H1 (cell line): ENCODE results near the gene COL4A3.

ENCODE experiments used
- POLR2A ChIP-seq, 2 experiments: IDR thresholded peaks; 1 replicate in 1 of 2; 2 replicates in 1 of 2; pipeline ENCODE4 v1.6.1; 2011; ENCODE audit warnings: low read depth in 2 of 2, low read length in 2 of 2, mild to moderate bottlenecking in 2 of 2; ENCODE audit errors: control extremely low read depth in 1 of 2
- SIN3A ChIP-seq, 2 experiments: IDR thresholded peaks in 1 of 2; conservative IDR thresholded peaks in 1 of 2; 2 replicates each; pipeline ENCODE4 v1.6.1; 2011 to 2012; ENCODE audit warnings: low read length in 2 of 2, improper control_type of control experiment in 1 of 2, low read depth in 1 of 2, mild to moderate bottlenecking in 1 of 2
- SIRT6 ChIP-seq: IDR thresholded peaks from one replicate; pipeline ENCODE4 v1.7.1; 2012; ENCODE audit warnings: low read length, inconsistent platforms
- YY1 ChIP-seq: IDR thresholded peaks from 2 replicates; pipeline ENCODE4 v1.6.1; 2011; ENCODE audit warnings: low read depth, mild to moderate bottlenecking, low read length
- TF ChIP-seq, protein P1 (sequence below), 3 experiments: IDR thresholded peaks; 1 replicate in 2 of 3; 2 replicates in 1 of 3; pipeline versions ENCODE4 v1.5.1 to v1.6.1; 2011; ENCODE audit warnings: low read length in 3 of 3, mild to moderate bottlenecking in 3 of 3, inconsistent platforms in 2 of 3, low read depth in 1 of 3, moderate library complexity in 1 of 3; ENCODE audit not compliant: insufficient read depth in 1 of 3; ENCODE audit errors: control extremely low read depth in 1 of 3

DNA sequence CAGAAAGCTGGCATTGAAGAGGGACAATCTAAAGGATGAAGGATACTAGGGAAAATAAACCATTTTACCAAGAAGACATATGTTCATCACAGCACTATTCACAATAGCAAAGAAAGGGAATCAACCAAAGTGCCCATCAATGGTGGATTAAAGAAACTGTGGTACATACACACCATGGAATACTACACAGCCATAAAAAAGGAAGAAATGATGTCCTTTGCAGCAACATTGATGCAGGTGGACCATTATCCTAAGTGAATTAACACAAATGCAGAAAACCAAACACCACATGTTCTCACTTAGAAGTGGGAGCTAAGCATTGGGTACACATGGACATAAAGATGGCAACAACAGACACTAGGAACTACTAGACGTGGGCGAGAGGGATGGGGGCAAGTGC, 153.4 kb downstream of the COL4A3 start:
- no peak for TF ChIP-seq YY1
- no peak for TF ChIP-seq SIRT6
- TF ChIP-seq, protein P1, sequence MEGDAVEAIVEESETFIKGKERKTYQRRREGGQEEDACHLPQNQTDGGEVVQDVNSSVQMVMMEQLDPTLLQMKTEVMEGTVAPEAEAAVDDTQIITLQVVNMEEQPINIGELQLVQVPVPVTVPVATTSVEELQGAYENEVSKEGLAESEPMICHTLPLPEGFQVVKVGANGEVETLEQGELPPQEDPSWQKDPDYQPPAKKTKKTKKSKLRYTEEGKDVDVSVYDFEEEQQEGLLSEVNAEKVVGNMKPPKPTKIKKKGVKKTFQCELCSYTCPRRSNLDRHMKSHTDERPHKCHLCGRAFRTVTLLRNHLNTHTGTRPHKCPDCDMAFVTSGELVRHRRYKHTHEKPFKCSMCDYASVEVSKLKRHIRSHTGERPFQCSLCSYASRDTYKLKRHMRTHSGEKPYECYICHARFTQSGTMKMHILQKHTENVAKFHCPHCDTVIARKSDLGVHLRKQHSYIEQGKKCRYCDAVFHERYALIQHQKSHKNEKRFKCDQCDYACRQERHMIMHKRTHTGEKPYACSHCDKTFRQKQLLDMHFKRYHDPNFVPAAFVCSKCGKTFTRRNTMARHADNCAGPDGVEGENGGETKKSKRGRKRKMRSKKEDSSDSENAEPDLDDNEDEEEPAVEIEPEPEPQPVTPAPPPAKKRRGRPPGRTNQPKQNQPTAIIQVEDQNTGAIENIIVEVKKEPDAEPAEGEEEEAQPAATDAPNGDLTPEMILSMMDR (IDR thresholded peaks at IDR 0.05; ENCODE audit: control extremely low read depth in 1 of 3, insufficient read depth in 1 of 3, low read depth in 1 of 3, low read length in 3 of 3): no peak
- no peak for TF ChIP-seq POLR2A (IDR thresholded peaks at IDR 0.05; ENCODE audit: control extremely low read depth in 1 of 2, low read depth in 2 of 2, low read length in 2 of 2)
- no peak for TF ChIP-seq SIN3A (conservative IDR thresholded peaks at IDR 0.05 in 1 of 2, IDR thresholded peaks at IDR 0.05 in 1 of 2; ENCODE audit: low read depth in 1 of 2, low read length in 2 of 2)
